Endothelial cell of umbilical vein (primary cell): ENCODE results near the gene ATIC. TPM values are rescaled to one million over a fixed set of nuclear protein-coding genes. Genes with fewer than 3 reads are reported as not detected.

Experiments
- BruUV-seq: library from RNA; stranded (reverse); fragments of 400-500 nt; replicated peaks from 2 replicates; lab custom pipeline; 2021; lab: Mats Ljungman, UMichigan
- CTCF ChIA-PET: fragments of 300-600, 350-600 bp; sonication (Branson Sonifier 250); formaldehyde crosslinking; loops from one replicate; lab custom pipeline; 2021; ENCODE audit warnings: antibody characterized with exemption, inconsistent platforms; lab: Charles Lee
- POLR2A ChIA-PET: fragments of 300-600, 350-600 bp; sonication (Branson Sonifier 250); formaldehyde crosslinking; loops from one replicate; lab custom pipeline; 2021; ENCODE audit warnings: antibody characterized with exemption, inconsistent platforms; lab: Charles Lee
- DNase-seq: peaks from one replicate; pipeline ENCODE4 v3.0.0-alpha.2; 2011; ENCODE audit warnings: low read depth, low spot score
- FAIRE-seq: peaks from 2 replicates; lab custom pipeline; 2011; peaks lifted over from hg19 to GRCh38; lab: Jason Lieb, UNC
- H2AFZ ChIP-seq: 2 replicates; pipeline ENCODE4 v1.6.0; 2012; ENCODE audit warnings: low read depth, low read length, control low read depth, inconsistent platforms
- H3K27ac ChIP-seq: 2 replicates; pipeline ENCODE4 v1.5.1; 2011; ENCODE audit warnings: low read depth, mild to moderate bottlenecking, control low read depth, low read length, moderate library complexity; ENCODE audit not compliant: insufficient read depth
- H3K27me3 ChIP-seq, 2 experiments: 2 replicates each; pipeline versions ENCODE4 v1.6.0 to v1.6.1; 2011; ENCODE audit warnings: low read length in 2 of 2, mixed read lengths in 1 of 2; ENCODE audit not compliant: control insufficient read depth in 2 of 2, insufficient read depth in 2 of 2
- H3K36me3 ChIP-seq, 2 experiments: 2 replicates in 1 of 2; 3 replicates in 1 of 2; pipeline ENCODE4 v1.5.1; 2011; ENCODE audit warnings: low read length in 2 of 2, mild to moderate bottlenecking in 1 of 2, moderate library complexity in 1 of 2; ENCODE audit not compliant: control insufficient read depth in 2 of 2, insufficient read depth in 2 of 2; ENCODE audit errors: extremely low read depth in 1 of 2
- H3K4me1 ChIP-seq: 3 replicates; pipeline ENCODE4 v1.5.1; 2011; ENCODE audit warnings: mild to moderate bottlenecking, low read length; ENCODE audit not compliant: control insufficient read depth, insufficient read depth; ENCODE audit errors: extremely low read depth
- H3K4me2 ChIP-seq: 2 replicates; pipeline ENCODE4 v1.6.1; 2011; ENCODE audit warnings: low read length, control low read depth, mixed read lengths; ENCODE audit not compliant: insufficient read depth
- H3K4me3 ChIP-seq, 3 experiments: fragments of 200-600 bp in 1 of 3; sonication (generic), shearing (Covaris generic) in 1 of 3; replicated peaks in 1 of 3; 2 replicates each; pipeline ENCODE4 v1.5.1; 2011 to 2016; ENCODE audit warnings: control low read depth in 3 of 3, low read length in 3 of 3, mild to moderate bottlenecking in 2 of 3, inconsistent platforms in 1 of 3, low read depth in 1 of 3, moderate library complexity in 1 of 3; ENCODE audit not compliant: insufficient read depth in 1 of 3
- H3K79me2 ChIP-seq: 2 replicates; pipeline ENCODE4 v1.6.0; 2012; ENCODE audit warnings: low read length, inconsistent platforms; ENCODE audit not compliant: control insufficient read depth, insufficient read depth
- H3K9ac ChIP-seq: replicated peaks from 2 replicates; pipeline ENCODE3; 2011; ENCODE audit warnings: low read length, control low read depth; ENCODE audit not compliant: insufficient read depth; ENCODE audit errors: extremely low read depth
- H3K9me1 ChIP-seq: replicated peaks from 3 replicates; pipeline ENCODE4 v1.6.0; 2011; ENCODE audit warnings: mild to moderate bottlenecking, low read length; ENCODE audit not compliant: control insufficient read depth, insufficient read depth; ENCODE audit errors: extremely low read depth
- H3K9me3 ChIP-seq: replicated peaks from 2 replicates; pipeline ENCODE4 v1.5.1; 2012; ENCODE audit warnings: low read length, inconsistent platforms; ENCODE audit not compliant: control insufficient read depth, insufficient read depth
- H4K20me1 ChIP-seq: replicated peaks from 2 replicates; pipeline ENCODE3; 2011; ENCODE audit warnings: mild to moderate bottlenecking, low read length; ENCODE audit not compliant: control insufficient read depth, insufficient read depth; ENCODE audit errors: extremely low read depth
- CTCF ChIP-seq, 2 donors: IDR thresholded peaks; 1 replicate in 1 of 2; 2 replicates in 1 of 2; pipeline ENCODE4 v1.5.1; 2011; ENCODE audit warnings: low read length in 2 of 2, mild to moderate bottlenecking in 2 of 2, moderate library complexity in 2 of 2, control low read depth in 1 of 2, inconsistent platforms in 1 of 2, low read depth in 1 of 2; ENCODE audit not compliant: insufficient read depth in 1 of 2; ENCODE audit errors: extremely low read depth in 1 of 2
- EZH2 ChIP-seq: IDR thresholded peaks from 2 replicates; pipeline ENCODE4 v1.6.1; 2012; ENCODE audit warnings: borderline replicate concordance, low read depth, mild to moderate bottlenecking, moderate library complexity, low read length, inconsistent platforms; ENCODE audit not compliant: severe bottlenecking
- FOS ChIP-seq: IDR thresholded peaks from 2 replicates; pipeline ENCODE4 v1.6.1; 2011; ENCODE audit warnings: mild to moderate bottlenecking, low read length, moderate library complexity, borderline replicate concordance; ENCODE audit not compliant: insufficient read depth
- GATA2 ChIP-seq: IDR thresholded peaks from 2 replicates; pipeline ENCODE4 v1.7.0; 2011; ENCODE audit warnings: low read depth, mild to moderate bottlenecking, moderate library complexity, mixed read lengths, low read length; ENCODE audit not compliant: insufficient read length, insufficient read depth
- JUN ChIP-seq: IDR thresholded peaks from 2 replicates; pipeline ENCODE4 v1.6.1; 2011; ENCODE audit warnings: borderline replicate concordance, low read depth; ENCODE audit not compliant: insufficient read length, insufficient read depth
- MAX ChIP-seq: IDR thresholded peaks from 2 replicates; pipeline ENCODE4 v1.6.1; 2011; ENCODE audit not compliant: insufficient read depth, insufficient read length
- MYC ChIP-seq: IDR thresholded peaks from one replicate; pipeline ENCODE4 v1.6.1; 2011; ENCODE audit warnings: mild to moderate bottlenecking, low read depth, low read length
- POLR2A ChIP-seq: IDR thresholded peaks from 2 replicates; pipeline ENCODE4 v1.6.1; 2012; ENCODE audit warnings: low read depth, mild to moderate bottlenecking, control low read depth, low read length
- POLR2AphosphoS5 ChIP-seq: IDR thresholded peaks from 2 replicates; pipeline ENCODE4 v1.6.1; 2012; ENCODE audit warnings: low read depth, mild to moderate bottlenecking, control low read depth, low read length, moderate library complexity; ENCODE audit not compliant: insufficient read depth
- dilution Hi-C: fragments of 300-500 bp; cut with MboI; formaldehyde crosslinking; loops from one replicate; pipeline ENCODE4 v1.15.0; 2019; ENCODE audit warnings: low sequenced_read_pairs; ENCODE audit not compliant: extremely low pct_ligation_motif_present
- intact Hi-C: fragments of 100-400 bp; cut with micrococcal nuclease; formaldehyde crosslinking; loops from one replicate; pipeline ENCODE4 v1.10.0; 2022
- polyA plus RNA-seq, 4 experiments: library from polyadenylated mRNA; depleted of rRNA in 3 of 4; stranded (reverse) in 3 of 4; unstranded in 1 of 4; fragments of >200 nt; gene quantifications; 2 replicates each; pipeline versions ENCODE4 v1.2.1 to v1.2.3, GENCODE V29; 2011 to 2012; ENCODE audit warnings: missing spikeins in 1 of 4
- total RNA-seq: library from RNA; stranded (reverse); gene quantifications from 2 replicates; pipeline ENCODE4 v1.2.3, GENCODE V29; 2021

ATIC gene
- total and polyA plus RNA-seq, 2 donors (not counting 3 experiments of a cell fraction or from before 2014, with no cell fraction given): 29.5 to 80.2 TPM

GRCh38 chr2:215357660-215358059, 45.8 kb downstream of the ATIC start:
- intact Hi-C loops: no loop called here
- H3K79me2 ChIP-seq: no peaks in the 10 kb centered on the region
- H3K4me3 ChIP-seq: no peak overlapping the region
- dilution Hi-C loops: no loop called here
- no peak overlapping the region for H3K9ac ChIP-seq
- FAIRE-seq (no peak), DNase-seq (no peak)
- CTCF ChIA-PET: no interaction called here
- H3K4me1 ChIP-seq: no peaks in the 10 kb centered on the region
- H4K20me1 ChIP-seq: no peaks in the 10 kb centered on the region
- H3K36me3 ChIP-seq: peaks cover 17 to 19% of the 10 kb centered on the region in 2 experiments
- H3K9me3 ChIP-seq: no peaks in the 10 kb centered on the region
- H3K27me3 ChIP-seq: no peaks in the 10 kb centered on the region
- no peak overlapping the region for H3K27ac ChIP-seq
- TF ChIP-seq EZH2: no peak
- TF ChIP-seq POLR2A: no peak
- no peak for TF ChIP-seq MAX
- TF ChIP-seq MYC: no peak
- TF ChIP-seq POLR2AphosphoS5: no peak
- no peak for TF ChIP-seq JUN
- no peak for TF ChIP-seq FOS
- no peak for TF ChIP-seq GATA2
- no peak for TF ChIP-seq CTCF (IDR thresholded peaks at IDR 0.05; ENCODE audit: extremely low read depth in 1 of 2, insufficient read depth in 1 of 2, low read depth in 1 of 2, low read length in 2 of 2)
- no peaks in the 10 kb centered on the region for H3K9me1 ChIP-seq
- POLR2A ChIA-PET: no interaction called here
- no peak overlapping the region for H3K4me2 ChIP-seq
- no peak overlapping the region for H2AFZ ChIP-seq
- no TSS peak for BruUV-seq
